ENCODE measurements around the gene ATE1. TPM values are rescaled to one million over a fixed set of nuclear protein-coding genes. Genes with fewer than 3 reads are reported as not detected.

ATE1 gene
- polyA plus RNA-seq, 2 of the 4 experiments (the other 2 are of a cell fraction) = 27.2 to 58.8 TPM

GRCh38 chr10:121864653-121865052 lies 63.2 kb downstream of the ATE1 start:
- 95% methylated on average over 3 of the region's 3 CpGs for WGBS (ENCODE audit: missing lambda C conversion rate)
- TF ChIP-seq PHF8 (IDR thresholded peaks at IDR 0.05; ENCODE audit: borderline replicate concordance, low read depth) (no peak), SREBF2 (IDR thresholded peaks at IDR 0.05) (no peak), ZSCAN20 (CRISPR knock-in tag; IDR thresholded peaks at IDR 0.05) (no peak), ESRRA (IDR thresholded peaks at IDR 0.05; ENCODE audit: borderline replicate concordance, low read length) (no peak), BCL3 (IDR thresholded peaks at IDR 0.05) (no peak), JUN (IDR thresholded peaks at IDR 0.05) (no peak), CHD2 (IDR thresholded peaks at IDR 0.05; ENCODE audit: low read length, partially characterized antibody) (no peak), RAD21 (conservative IDR thresholded peaks at IDR 0.05 in 1 of 2, IDR thresholded peaks at IDR 0.05 in 1 of 2) (no peak), CTCF (IDR thresholded peaks at IDR 0.05) (no peak), CHD4 (IDR thresholded peaks at IDR 0.05; ENCODE audit: borderline replicate concordance) (no peak), TFCP2L1 (CRISPR knock-in tag; IDR thresholded peaks at IDR 0.05) (no peak), RFX5 (IDR thresholded peaks at IDR 0.05) (no peak), RNF2 (IDR thresholded peaks at IDR 0.05; ENCODE audit: borderline replicate concordance, low read depth) (no peak), CEBPB (IDR thresholded peaks at IDR 0.05) (no peak), E2F6 (IDR thresholded peaks at IDR 0.05; ENCODE audit: borderline replicate concordance, low read depth) (no peak), HMGXB4 (CRISPR knock-in tag; IDR thresholded peaks at IDR 0.05; ENCODE audit: borderline replicate concordance) (no peak), MYC (IDR thresholded peaks at IDR 0.05; ENCODE audit: borderline replicate concordance, low read length) (no peak), ZFP36 (IDR thresholded peaks at IDR 0.05; ENCODE audit: borderline replicate concordance, partially characterized antibody) (no peak)
- CTCF ChIA-PET = interaction anchor here (0.7 to 1.8 kb wide), 3 partner anchors 9 to 1708 kb away, joined by 3 to 4 read pairs (median 3); no protein-coding TSS in a partner anchor
- no peaks in the 10 kb centered on the region for H3K4me1 ChIP-seq
- POLR2A ChIA-PET = no interaction called here
- H3K9me3 ChIP-seq = no peaks in the 10 kb centered on the region
- no peak overlapping the region for H3K4me3 ChIP-seq
- H3K4me2 ChIP-seq = no peak overlapping the region
- DNase-seq (ENCODE audit: low read depth in 1 of 2, low spot score in 1 of 2) = no peak
- FAIRE-seq = no peak
- H3K27ac ChIP-seq = no peak overlapping the region
- no peak for ATAC-seq

- ChIA-PET POLR2A (no interaction called here), CTCF (interaction anchor here (1.3 to 1.8 kb wide), 2 partner anchors 8 to 23 kb away, joined by 3 to 4 read pairs; no protein-coding TSS in a partner anchor)
- Histone ChIP-seq H3K9me3 (no peaks in the 10 kb centered on the region), H3K4me1 (no peaks in the 10 kb centered on the region), H3K4me3 (no peak overlapping the region), H3K27ac (no peak overlapping the region), H3K4me2 (no peak overlapping the region)
- no peak for ATAC-seq
- no peak for TF ChIP-seq GATA3 (IDR thresholded peaks at IDR 0.05; ENCODE audit: borderline replicate concordance)
- TF ChIP-seq TP53 (CRISPR knock-in tag; IDR thresholded peaks at IDR 0.05) = no peak
- TF ChIP-seq HEYL (CRISPR knock-in tag; IDR thresholded peaks at IDR 0.05) = no peak
- no peak for TF ChIP-seq SMC3 (IDR thresholded peaks at IDR 0.05)
- no peak for TF ChIP-seq KDM5A (IDR thresholded peaks at IDR 0.05)
- TF ChIP-seq MYC (IDR thresholded peaks at IDR 0.05; ENCODE audit: borderline replicate concordance, low read length) = no peak
- TF ChIP-seq NPAS2 (CRISPR knock-in tag; IDR thresholded peaks at IDR 0.05; ENCODE audit: borderline replicate concordance) = no peak
- no peak for FAIRE-seq
- no peak for DNase-seq (ENCODE audit: low read depth in 1 of 2, low spot score in 1 of 2)
- WGBS (ENCODE audit: missing lambda C conversion rate) = 94% methylated on average over 5 of the region's 5 CpGs
Observed at GRCh38 chr10:121864168-121864567, 63.7 kb downstream of the ATE1 start.

All from A549 (cell line).